HepG2 (cell line): Measurements from ENCODE around the gene ULBP1. TPM values are rescaled to one million over a fixed set of nuclear protein-coding genes. Genes with fewer than 3 reads are reported as not detected.

Experiments used
- CREB1 ChIP-seq, 2 experiments: fragments of 450-650 bp in 1 of 2; IDR thresholded peaks; 2 replicates each; pipeline ENCODE4 v1.6.1; 2016 to 2017; ENCODE audit warnings: control low read depth in 1 of 2, mild to moderate bottlenecking in 1 of 2, missing compliant biosample characterization in 1 of 2, missing genetic modification characterization in 1 of 2
- HDAC1 ChIP-seq: sonication (generic); formaldehyde crosslinking; IDR thresholded peaks from 2 replicates; pipeline ENCODE4 v1.5.1; 2020; ENCODE audit warnings: mild to moderate bottlenecking, missing genetic modification reagents
- HDAC2 ChIP-seq: sonication (generic); formaldehyde crosslinking; IDR thresholded peaks from 2 replicates; pipeline ENCODE4 v1.4.0; 2020; ENCODE audit warnings: missing genetic modification reagents
- HNF1B ChIP-seq: sonication (generic); formaldehyde crosslinking; IDR thresholded peaks from 2 replicates; pipeline ENCODE4 v1.5.1; 2020; ENCODE audit warnings: mild to moderate bottlenecking, moderate library complexity, missing genetic modification reagents
- IRX3 ChIP-seq: sonication (generic); formaldehyde crosslinking; IDR thresholded peaks from 2 replicates; pipeline ENCODE4 v1.8.1; 2023; ENCODE audit warnings: mild to moderate bottlenecking, low read depth, missing genetic modification reagents, borderline replicate concordance
- NFKB2 ChIP-seq: sonication (generic); formaldehyde crosslinking; IDR thresholded peaks from 2 replicates; pipeline ENCODE4 v1.4.0; 2020; ENCODE audit warnings: missing genetic modification reagents, borderline replicate concordance
- PITX1 ChIP-seq: sonication (generic); formaldehyde crosslinking; IDR thresholded peaks from 2 replicates; pipeline ENCODE4 v1.5.1; 2020; ENCODE audit warnings: mild to moderate bottlenecking, missing genetic modification reagents
- SAP130 ChIP-seq: IDR thresholded peaks from 2 replicates; pipeline ENCODE4 v1.6.1; 2016; ENCODE audit warnings: low read depth
- SMAD1 ChIP-seq: sonication (generic); formaldehyde crosslinking; IDR thresholded peaks from 2 replicates; pipeline ENCODE4 v1.4.0; 2020; ENCODE audit warnings: missing genetic modification reagents, low read depth, mild to moderate bottlenecking, borderline replicate concordance
- ZBTB26 ChIP-seq: IDR thresholded peaks from 2 replicates; pipeline ENCODE4 v1.6.1; 2016; ENCODE audit warnings: missing compliant biosample characterization, missing genetic modification reagents, borderline replicate concordance
- ZNF260 ChIP-seq: sonication (generic); formaldehyde crosslinking; IDR thresholded peaks from 2 replicates; pipeline ENCODE4 v1.4.0; 2020; ENCODE audit warnings: missing genetic modification reagents, low read depth, mild to moderate bottlenecking, borderline replicate concordance
- ZNF33A ChIP-seq: sonication (generic); formaldehyde crosslinking; IDR thresholded peaks from 2 replicates; pipeline ENCODE4 v1.5.1; 2020; ENCODE audit warnings: missing genetic modification reagents, mild to moderate bottlenecking, moderate library complexity, borderline replicate concordance
- ZNF354B ChIP-seq: sonication (generic); formaldehyde crosslinking; IDR thresholded peaks from 2 replicates; pipeline ENCODE4 v1.8.0; 2022; ENCODE audit warnings: mild to moderate bottlenecking, missing genetic modification reagents
- ZNF547 ChIP-seq: sonication (generic); formaldehyde crosslinking; IDR thresholded peaks from 2 replicates; pipeline ENCODE4 v1.5.1; 2020; ENCODE audit warnings: mild to moderate bottlenecking, missing genetic modification reagents
- ZNF574 ChIP-seq: sonication (generic); formaldehyde crosslinking; IDR thresholded peaks from 2 replicates; pipeline ENCODE4 v1.4.0; 2020; ENCODE audit warnings: missing genetic modification reagents
- ZNF576 ChIP-seq: sonication (generic); formaldehyde crosslinking; IDR thresholded peaks from 2 replicates; pipeline ENCODE4 v1.4.0; 2020; ENCODE audit warnings: mild to moderate bottlenecking, missing genetic modification reagents
- ZNF737 ChIP-seq: sonication (generic); formaldehyde crosslinking; IDR thresholded peaks from 2 replicates; pipeline ENCODE4 v1.5.0; 2020; ENCODE audit warnings: missing genetic modification reagents, mild to moderate bottlenecking, borderline replicate concordance
- ZNF766 ChIP-seq: sonication (generic); formaldehyde crosslinking; IDR thresholded peaks from 2 replicates; pipeline ENCODE4 v1.5.0; 2020; ENCODE audit warnings: missing genetic modification reagents, borderline replicate concordance
- polyA plus RNA-seq, 8 experiments: library from polyadenylated mRNA; depleted of rRNA in 3 of 8; stranded (reverse) in 7 of 8; unstranded in 1 of 8; fragments of >200 nt; fragmentation: Illumina TruSeq in 4 of 8; extraction: Trizol in 4 of 8; gene quantifications; 2 replicates each; pipeline versions ENCODE4 v1.2.1 to v1.2.3, GENCODE V29; 2011 to 2016; ENCODE audit warnings: low read depth in 4 of 8, missing spikeins in 1 of 8, mixed read lengths in 1 of 8; ENCODE audit not compliant: insufficient read depth in 1 of 8
- total RNA-seq, 5 experiments: library from RNA; depleted of rRNA; stranded (reverse); fragments of >200 nt; fragmentation: Illumina TruSeq; extraction: Trizol; gene quantifications; 2 replicates each; pipeline ENCODE4 v1.2.3, GENCODE V29; 2016; ENCODE audit warnings: low read depth in 1 of 5
- TF ChIP-seq, protein P1 (sequence below): IDR thresholded peaks from 2 replicates; pipeline ENCODE4 v1.6.1; 2016; ENCODE audit warnings: low read depth, borderline replicate concordance
- TF ChIP-seq, protein P2 (sequence below): sonication (generic); formaldehyde crosslinking; IDR thresholded peaks from 2 replicates; pipeline ENCODE4 v1.5.0; 2020; ENCODE audit warnings: missing genetic modification reagents

Gene ULBP1
- total and polyA plus RNA-seq, 2 of the 13 experiments (the other 11 are each of a cell fraction or from before 2014, with no cell fraction given) = 0.04 to 0.09 TPM

- TF ChIP-seq ZNF737 (CRISPR knock-in tag) (no peak), ZNF574 (CRISPR knock-in tag) (peak; percentile 32; the same call in 1 of the 2 replicates), NFKB2 (CRISPR knock-in tag) (peak; percentile 70; the same call in 1 of the 2 replicates), IRX3 (CRISPR knock-in tag) (0 out of 2 replicates have a peak, but pooled peaks have one; percentile 57), ZNF576 (CRISPR knock-in tag) (no peak), SAP130 (CRISPR knock-in tag) (peak; percentile 71), HDAC1 (CRISPR knock-in tag) (peak; percentile 80), ZNF547 (CRISPR knock-in tag) (0 out of 2 replicates have a peak, but pooled peaks have one; percentile 35), ZNF766 (CRISPR knock-in tag) (no peak; the same call in 1 of the 2 replicates), ZBTB26 (CRISPR knock-in tag) (no peak), ZNF33A (CRISPR knock-in tag) (peak; percentile 66; the same call in 1 of the 2 replicates), SMAD1 (CRISPR knock-in tag) (peak; percentile 51; the same call in 1 of the 2 replicates), HDAC2 (CRISPR knock-in tag) (0 out of 2 replicates have a peak, but pooled peaks have one; percentile 23), ZNF260 (0 out of 2 replicates have a peak, but pooled peaks have one; percentile 93), CREB1 (IDR thresholded peaks at IDR 0.05) (no peak), CREB1 (CRISPR knock-in tag; IDR thresholded peaks at IDR 0.05) (no peak), ZNF354B (CRISPR knock-in tag) (no peak), PITX1 (CRISPR knock-in tag) (peak; percentile 34; the same call in 1 of the 2 replicates), HNF1B (CRISPR knock-in tag) (0 out of 2 replicates have a peak, but pooled peaks have one; percentile 46)
- TF ChIP-seq, protein P1, sequence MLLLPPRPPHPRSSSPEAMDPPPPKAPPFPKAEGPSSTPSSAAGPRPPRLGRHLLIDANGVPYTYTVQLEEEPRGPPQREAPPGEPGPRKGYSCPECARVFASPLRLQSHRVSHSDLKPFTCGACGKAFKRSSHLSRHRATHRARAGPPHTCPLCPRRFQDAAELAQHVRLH (CRISPR knock-in tag) = no peak; the same call in 1 of the 2 replicates
- TF ChIP-seq, protein P2, sequence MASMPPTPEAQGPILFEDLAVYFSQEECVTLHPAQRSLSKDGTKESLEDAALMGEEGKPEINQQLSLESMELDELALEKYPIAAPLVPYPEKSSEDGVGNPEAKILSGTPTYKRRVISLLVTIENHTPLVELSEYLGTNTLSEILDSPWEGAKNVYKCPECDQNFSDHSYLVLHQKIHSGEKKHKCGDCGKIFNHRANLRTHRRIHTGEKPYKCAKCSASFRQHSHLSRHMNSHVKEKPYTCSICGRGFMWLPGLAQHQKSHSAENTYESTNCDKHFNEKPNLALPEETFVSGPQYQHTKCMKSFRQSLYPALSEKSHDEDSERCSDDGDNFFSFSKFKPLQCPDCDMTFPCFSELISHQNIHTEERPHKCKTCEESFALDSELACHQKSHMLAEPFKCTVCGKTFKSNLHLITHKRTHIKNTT (CRISPR knock-in tag) = no peak
Measured at GRCh38 chr6:149925974-149926777, 37.6 kb upstream of the ULBP1 start (continued).
